K562 (cell line): ENCODE results near the gene RARRES1. TPM values are rescaled to one million over a fixed set of nuclear protein-coding genes. Genes with fewer than 3 reads are reported as not detected.

Experiments used
- ATAC-seq: fragments of 200-7000 bp; cut with Tn5 transposase; 3 replicates; pipeline ENCODE4 v1.9.1; 2020; ENCODE audit warnings: moderate library complexity
- BruUV-seq: library from RNA; stranded (reverse); fragments of 400-500 nt; replicated peaks from 2 replicates; lab custom pipeline; 2021; lab: Mats Ljungman, UMichigan
- CTCF ChIA-PET: fragments of 300-600 bp; formaldehyde crosslinking; extraction: SDS; loops from one replicate; lab custom pipeline; 2021; ENCODE audit warnings: low intra/inter-chr PET ratio; lab: Yijun Ruan, JAX
- POLR2A ChIA-PET: fragments of 300-600, 350-650 bp; sonication (Branson Sonifier 250); formaldehyde crosslinking; extraction: SDS; loops from one replicate; lab custom pipeline; 2021; ENCODE audit warnings: antibody characterized with exemption, inconsistent platforms; lab: Yijun Ruan, JAX
- DNase-seq, 4 experiments: peaks; one replicate each; pipeline versions ENCODE4 v3.0.0 to v3.0.0-alpha.2; 2011 to 2018; ENCODE audit warnings: low spot score in 3 of 4, mixed read lengths in 3 of 4; ENCODE audit errors: extremely low read depth in 1 of 4
- FAIRE-seq: peaks from 2 replicates; lab custom pipeline; 2011; peaks lifted over from hg19 to GRCh38; lab: Jason Lieb, UNC
- H2AFZ ChIP-seq: 2 replicates; pipeline ENCODE4 v1.6.0; 2011; ENCODE audit warnings: low read depth, low read length, control low read depth, inconsistent platforms
- H3K27ac ChIP-seq: fragments of 200-600 bp; 3 replicates; pipeline ENCODE4 v1.8.0; 2011; ENCODE audit warnings: low read depth, mild to moderate bottlenecking, control low read depth, inconsistent platforms, low read length, moderate library complexity, mixed read lengths; ENCODE audit errors: extremely low read depth
- H3K27me3 ChIP-seq, 2 experiments: fragments of 300-600 bp in 1 of 2; 2 replicates in 1 of 2; 3 replicates in 1 of 2; pipeline versions ENCODE4 v1.6.0 to v1.8.0; 2011; ENCODE audit warnings: inconsistent platforms in 2 of 2, low read length in 2 of 2, mild to moderate bottlenecking in 1 of 2, mixed read lengths in 1 of 2, moderate library complexity in 1 of 2; ENCODE audit not compliant: control insufficient read depth in 2 of 2, insufficient read depth in 2 of 2
- H3K36me3 ChIP-seq: fragments of 300-600 bp; 3 replicates; pipeline ENCODE4 v1.8.0; 2011; ENCODE audit warnings: mild to moderate bottlenecking, low read length, inconsistent platforms; ENCODE audit not compliant: control insufficient read depth, insufficient read depth
- H3K4me1 ChIP-seq, 2 experiments: fragments of 200-600 bp in 1 of 2; replicated peaks in 1 of 2; 2 replicates in 1 of 2; 3 replicates in 1 of 2; pipeline versions ENCODE4 v1.5.1 to v1.8.0; 2011; ENCODE audit warnings: inconsistent platforms in 2 of 2, low read length in 2 of 2, mild to moderate bottlenecking in 1 of 2, mixed read lengths in 1 of 2, moderate library complexity in 1 of 2; ENCODE audit not compliant: control insufficient read depth in 2 of 2, insufficient read depth in 2 of 2
- H3K4me2 ChIP-seq: 2 replicates; pipeline ENCODE4 v1.6.1; 2011; ENCODE audit warnings: low read length, control low read depth, inconsistent platforms, mixed read lengths; ENCODE audit not compliant: insufficient read depth
- H3K4me3 ChIP-seq: fragments of 200-600 bp; sonication (generic), shearing (Covaris generic); 2 replicates; pipeline ENCODE4 v1.5.1; 2016; ENCODE audit warnings: control low read depth, inconsistent platforms
- H3K79me2 ChIP-seq: fragments of 200-600 bp; 3 replicates; pipeline ENCODE4 v1.8.0; 2011; ENCODE audit warnings: low read length, inconsistent platforms; ENCODE audit not compliant: control insufficient read depth, insufficient read depth
- H3K9ac ChIP-seq, 2 experiments: 2 replicates each; pipeline versions ENCODE4 v1.6.0 to v1.6.1; 2011; ENCODE audit warnings: low read depth in 2 of 2, low read length in 2 of 2, control low read depth in 1 of 2, inconsistent platforms in 1 of 2, mild to moderate bottlenecking in 1 of 2, mixed read lengths in 1 of 2; ENCODE audit not compliant: insufficient read depth in 1 of 2
- H3K9me1 ChIP-seq: one replicate; pipeline ENCODE4 v1.6.0; 2011; ENCODE audit warnings: inconsistent platforms, mild to moderate bottlenecking, low read length, moderate library complexity; ENCODE audit not compliant: control insufficient read depth, insufficient read depth
- H3K9me3 ChIP-seq: replicated peaks from 2 replicates; pipeline ENCODE4 v1.5.1; 2011; ENCODE audit warnings: low read depth, low read length, inconsistent platforms; ENCODE audit not compliant: control insufficient read depth, insufficient read depth
- H4K20me1 ChIP-seq: replicated peaks from 2 replicates; pipeline ENCODE4 v1.6.1; 2011; ENCODE audit warnings: low read length, inconsistent platforms, mixed read lengths; ENCODE audit not compliant: control insufficient read depth, insufficient read depth
- CCAR2 ChIP-seq: fragments of 200-400 bp; formaldehyde crosslinking; IDR thresholded peaks from 2 replicates; pipeline ENCODE4 v1.6.1; 2017; ENCODE audit warnings: mild to moderate bottlenecking, low read depth, low read length
- ELF2 ChIP-seq: fragments of 250-450 bp; sonication (Bioruptor Pico); IDR thresholded peaks from 2 replicates; pipeline ENCODE4 v1.5.0; 2021; ENCODE audit warnings: mild to moderate bottlenecking
- ETV6 ChIP-seq, 3 experiments: fragments of 150-350 bp in 1 of 3; sonication (generic) in 1 of 3; formaldehyde crosslinking in 1 of 3; IDR thresholded peaks; 2 replicates each; pipeline versions ENCODE4 v1.6.1 to v1.8.0; 2014 to 2022; ENCODE audit warnings: borderline replicate concordance in 2 of 3, low read depth in 2 of 3, antibody characterized with exemption in 1 of 3, low read length in 1 of 3, mild to moderate bottlenecking in 1 of 3, missing genetic modification reagents in 1 of 3
- NFIC ChIP-seq: fragments of 450-650 bp; IDR thresholded peaks from 2 replicates; pipeline ENCODE4 v1.6.1; 2017; ENCODE audit warnings: mild to moderate bottlenecking, inconsistent platforms
- PCBP2 ChIP-seq: fragments of 200-400 bp; formaldehyde crosslinking; IDR thresholded peaks from 2 replicates; pipeline ENCODE4 v1.6.1; 2018; ENCODE audit warnings: low read length, low read depth, mild to moderate bottlenecking, moderate library complexity; ENCODE audit not compliant: poor library complexity, severe bottlenecking
- PURB ChIP-seq: sonication (generic); formaldehyde crosslinking; IDR thresholded peaks from 2 replicates; pipeline ENCODE4 v1.9.0; 2021; ENCODE audit warnings: low read depth, mild to moderate bottlenecking, missing genetic modification reagents
- SREBF1 ChIP-seq: fragments of 150-350 bp; IDR thresholded peaks from 2 replicates; pipeline ENCODE4 v1.6.1; 2014; ENCODE audit warnings: antibody characterized with exemption, low read depth, low read length, borderline replicate concordance
- TAF15 ChIP-seq: fragments of 200-400 bp; formaldehyde crosslinking; IDR thresholded peaks from 2 replicates; pipeline ENCODE4 v1.6.1; 2017; ENCODE audit warnings: mild to moderate bottlenecking, low read depth, low read length, moderate library complexity
- TRIM28 ChIP-seq: fragments of 450-650 bp; IDR thresholded peaks from 2 replicates; pipeline ENCODE4 v1.6.1; 2017
- ZNF12 ChIP-seq: sonication (generic); formaldehyde crosslinking; IDR thresholded peaks from 2 replicates; pipeline ENCODE4 v1.4.0; 2020; ENCODE audit warnings: mild to moderate bottlenecking, missing genetic modification reagents
- ZNF121 ChIP-seq: sonication (generic); formaldehyde crosslinking; conservative IDR thresholded peaks from 2 replicates; pipeline ENCODE4 v1.8.0; 2022; ENCODE audit warnings: missing genetic modification reagents
- ZNF764 ChIP-seq: fragments of 250-450 bp; sonication (Bioruptor Pico); IDR thresholded peaks from 2 replicates; pipeline ENCODE4 v1.4.0; 2020; ENCODE audit warnings: low read depth, mild to moderate bottlenecking, moderate library complexity
- WGBS: fragments of 100-300 bp; shearing (Covaris generic); methylation state at CpG from one replicate; pipeline ENCODE4 v1.1.6; 2016; ENCODE audit warnings: low coverage, mixed read lengths; ENCODE audit not compliant: insufficient coverage; ENCODE audit errors: missing lambda C conversion rate; 5-methylcytosine and 5-hydroxymethylcytosine counted together
- in situ Hi-C: fragments of 300-500 bp; cut with MboI; formaldehyde crosslinking; loops from 4 replicates; pipeline ENCODE4 v1.15.0; 2018; ENCODE audit warnings: inconsistent platforms, mixed read lengths
- intact Hi-C: fragments of 100-400 bp; cut with micrococcal nuclease; formaldehyde crosslinking; loops from 2 replicates; pipeline ENCODE4 v1.14.2; 2022
- polyA plus RNA-seq, 8 experiments: library from polyadenylated mRNA; depleted of rRNA in 4 of 8; stranded (reverse) in 5 of 8; unstranded in 3 of 8; fragments of >200 nt; fragmentation: Nextera tagmentation in 2 of 8; fragmentation: Illumina TruSeq in 1 of 8; extraction: Ambion mirVana in 2 of 8; extraction: Trizol in 1 of 8; gene quantifications; 2 replicates each; pipeline versions ENCODE4 v1.2.1 to v1.2.3, GENCODE V29; 2011 to 2014; ENCODE audit warnings: inconsistent platforms in 1 of 8, missing spikeins in 1 of 8
- total RNA-seq, 7 experiments: library from RNA; depleted of rRNA in 6 of 7; stranded (reverse); fragments of >200 nt in 6 of 7; fragmentation: Illumina TruSeq in 2 of 7; extraction: Trizol in 2 of 7; gene quantifications; 2 replicates each; pipeline versions ENCODE4 v1.2.1 to v1.2.3, GENCODE V29; 2011 to 2021; ENCODE audit warnings: low replicate concordance in 1 of 7
- TF ChIP-seq, protein P1 (sequence below), 3 experiments: fragments of 200-800 bp in 1 of 3; sonication (Bioruptor generic) in 1 of 3; sonication (generic) in 1 of 3; formaldehyde crosslinking in 1 of 3; IDR thresholded peaks; 2 replicates each; pipeline versions ENCODE4 v1.6.1 to v1.8.0; 2016 to 2022; ENCODE audit warnings: mild to moderate bottlenecking in 2 of 3, missing compliant biosample characterization in 2 of 3, missing genetic modification characterization in 2 of 3, missing genetic modification reagents in 1 of 3
- TF ChIP-seq, protein P2 (sequence below): fragments of 450-650 bp; IDR thresholded peaks from 2 replicates; pipeline ENCODE4 v1.6.1; 2014; ENCODE audit warnings: low read depth, mild to moderate bottlenecking, moderate library complexity, borderline replicate concordance

RARRES1 gene
- total and polyA plus RNA-seq, 9 of the 15 experiments (the other 6 are each of a cell fraction or from before 2014, with no cell fraction given), result not detected

DNA sequence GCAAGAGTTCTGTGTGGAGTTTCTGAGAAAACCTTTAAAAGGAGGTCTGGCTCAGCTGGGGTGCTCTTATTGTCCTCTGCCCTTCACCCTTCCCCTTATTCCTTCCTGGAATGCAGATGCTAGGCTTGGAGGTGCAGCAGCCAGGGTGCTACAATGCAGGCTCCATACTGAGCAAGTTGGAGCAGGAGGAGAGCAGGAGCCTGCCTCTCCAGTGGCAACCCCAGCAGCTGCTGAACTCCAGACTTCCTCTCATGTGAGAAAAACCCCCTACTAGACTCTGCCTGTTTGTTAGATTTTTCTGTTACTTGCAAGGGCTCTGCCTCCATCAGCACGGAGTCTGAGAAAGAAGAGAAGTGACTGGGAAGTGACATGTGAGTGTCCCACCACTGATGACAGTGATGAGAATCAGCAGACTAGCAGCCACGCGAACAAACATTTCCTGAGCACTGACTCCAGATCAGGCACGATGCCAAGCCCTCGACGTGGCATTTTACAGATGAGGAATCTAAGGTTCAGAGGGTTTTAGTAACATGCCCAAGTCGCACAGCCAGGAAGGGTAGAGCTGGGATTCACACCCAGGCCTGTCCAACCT lies 16.1 kb upstream of the RARRES1 start:
- no peak overlapping the region for H2AFZ ChIP-seq
- CTCF ChIA-PET, result no interaction called here

DNA sequence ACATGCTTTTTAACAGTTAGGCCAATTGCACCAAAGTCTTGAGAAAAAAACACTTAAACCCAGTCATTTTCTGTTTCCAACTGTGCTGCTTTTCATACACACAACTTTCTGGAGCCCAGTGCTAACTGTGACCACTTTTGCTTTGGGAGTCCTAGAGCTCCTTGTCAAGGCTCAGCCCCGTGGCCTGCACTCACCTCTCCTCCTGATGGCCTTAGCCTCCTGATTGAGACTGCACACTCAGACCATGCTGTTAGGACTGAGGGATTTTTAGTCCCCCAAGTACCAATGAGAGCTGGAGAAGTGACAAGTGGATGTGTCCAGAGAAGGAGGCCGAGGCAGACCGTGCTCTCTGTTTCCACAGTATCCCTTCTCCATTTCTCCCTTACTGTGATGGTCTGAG lies 15.2 kb upstream of the RARRES1 start:
- BruUV-seq, result no TSS peak
- no peak for FAIRE-seq
- no peak for TF ChIP-seq CCAR2
- TF ChIP-seq, protein P1, sequence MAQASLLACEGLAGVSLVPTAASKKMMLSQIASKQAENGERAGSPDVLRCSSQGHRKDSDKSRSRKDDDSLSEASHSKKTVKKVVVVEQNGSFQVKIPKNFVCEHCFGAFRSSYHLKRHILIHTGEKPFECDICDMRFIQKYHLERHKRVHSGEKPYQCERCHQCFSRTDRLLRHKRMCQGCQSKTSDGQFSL (CRISPR knock-in tag; IDR thresholded peaks at IDR 0.05), result no peak
- TF ChIP-seq, protein P1 (tag; IDR thresholded peaks at IDR 0.05), result no peak
- TF ChIP-seq SREBF1, result no peak
- TF ChIP-seq PURB, result no peak
- no peak for TF ChIP-seq ETV6 (IDR thresholded peaks at IDR 0.05; ENCODE audit: borderline replicate concordance in 1 of 2, low read depth in 2 of 2, low read length in 1 of 2)
- TF ChIP-seq ETV6 (CRISPR knock-in tag; IDR thresholded peaks at IDR 0.05; ENCODE audit: borderline replicate concordance), result no peak
- TF ChIP-seq, protein P2, sequence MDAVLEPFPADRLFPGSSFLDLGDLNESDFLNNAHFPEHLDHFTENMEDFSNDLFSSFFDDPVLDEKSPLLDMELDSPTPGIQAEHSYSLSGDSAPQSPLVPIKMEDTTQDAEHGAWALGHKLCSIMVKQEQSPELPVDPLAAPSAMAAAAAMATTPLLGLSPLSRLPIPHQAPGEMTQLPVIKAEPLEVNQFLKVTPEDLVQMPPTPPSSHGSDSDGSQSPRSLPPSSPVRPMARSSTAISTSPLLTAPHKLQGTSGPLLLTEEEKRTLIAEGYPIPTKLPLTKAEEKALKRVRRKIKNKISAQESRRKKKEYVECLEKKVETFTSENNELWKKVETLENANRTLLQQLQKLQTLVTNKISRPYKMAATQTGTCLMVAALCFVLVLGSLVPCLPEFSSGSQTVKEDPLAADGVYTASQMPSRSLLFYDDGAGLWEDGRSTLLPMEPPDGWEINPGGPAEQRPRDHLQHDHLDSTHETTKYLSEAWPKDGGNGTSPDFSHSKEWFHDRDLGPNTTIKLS, result no peak
- no peak for TF ChIP-seq TRIM28
- no peak for TF ChIP-seq TAF15
- TF ChIP-seq ZNF764 (CRISPR knock-in tag), result no peak
- no peak for TF ChIP-seq ZNF12 (CRISPR knock-in tag)

More for the DNA sequence above, 16.1 kb upstream of the RARRES1 start:
- Histone ChIP-seq H3K27me3 (no peaks in the 10 kb centered on the region), H3K4me2 (no peak overlapping the region), H3K9me3 (peaks cover 9% of the 10 kb centered on the region), H4K20me1 (no peaks in the 10 kb centered on the region), H3K4me1 (peaks cover 36 to 45% of the 10 kb centered on the region in 2 experiments; a peak in 4 of 5 replicates), H3K9ac (peak overlapping the region in 1 of 2 experiments; percentile 37; a peak in 1 of 4 replicates), H3K79me2 (peaks cover 8% of the 10 kb centered on the region; the same call in 2 of the 3 replicates), H3K9me1 (no peaks in the 10 kb centered on the region), H3K27ac (no peak overlapping the region), H3K4me3 (no peak overlapping the region), H3K36me3 (peaks cover 39% of the 10 kb centered on the region)
- no TSS peak for BruUV-seq
- TF ChIP-seq PCBP2, result no peak
- no peak for TF ChIP-seq ELF2 (CRISPR knock-in tag)
- TF ChIP-seq NFIC, result peak; percentile 34
- TF ChIP-seq ZNF121 (CRISPR knock-in tag), result no peak
- intact Hi-C loops (no loop called here), in situ Hi-C loops (no loop called here)
- FAIRE-seq (no peak), DNase-seq (no peak), ATAC-seq (no peak)
- POLR2A ChIA-PET, result no interaction called here
- WGBS, result 67% methylated on average over 7 of the region's 7 CpGs

More for the DNA sequence above, 15.2 kb upstream of the RARRES1 start:
- Histone ChIP-seq H4K20me1 (no peaks in the 10 kb centered on the region), H3K9ac (no peak overlapping the region; a peak in 1 of 4 replicates), H2AFZ (no peak overlapping the region), H3K27ac (peak overlapping the region; percentile 0; the same call in 1 of the 3 replicates), H3K27me3 (no peaks in the 10 kb centered on the region), H3K9me3 (peaks cover 9% of the 10 kb centered on the region), H3K4me1 (peaks cover 36 to 54% of the 10 kb centered on the region in 2 experiments; a peak in 4 of 5 replicates), H3K79me2 (peaks cover 8% of the 10 kb centered on the region; the same call in 2 of the 3 replicates), H3K36me3 (peaks cover 46% of the 10 kb centered on the region), H3K4me2 (peak overlapping the region; percentile 49; the same call in 1 of the 2 replicates), H3K4me3 (no peak overlapping the region), H3K9me1 (no peaks in the 10 kb centered on the region)
- intact Hi-C loops (no loop called here), in situ Hi-C loops (no loop called here)
- ChIA-PET POLR2A (interaction anchor here (1.1 kb wide), 1 partner anchor 21 kb away, joined by 3 read pairs; no protein-coding TSS in a partner anchor), CTCF (no interaction called here)
- DNase-seq (no peak), ATAC-seq (no peak)
- 93% methylated on average over 3 of the region's 3 CpGs for WGBS
